CD4-positive, alpha-beta T cell (primary cell): ENCODE measurements around the gene CEP97. TPM values are rescaled to one million over a fixed set of nuclear protein-coding genes. Genes with fewer than 3 reads are reported as not detected.

ENCODE experiments used
- ATAC-seq: fragments of 200-7000 bp; cut with Tn5 transposase; one replicate; pipeline ENCODE4 v1.10.0; 2022; ENCODE audit warnings: mild to moderate bottlenecking; ENCODE audit not compliant: poor library complexity
- CTCF ChIA-PET: fragments of 350-600 bp; sonication (Branson Sonifier 250); formaldehyde crosslinking; loops from one replicate; lab custom pipeline; 2021; ENCODE audit warnings: antibody characterized with exemption, inconsistent platforms; lab: Charles Lee
- POLR2A ChIA-PET: fragments of 350-600 bp; sonication (Branson Sonifier 250); formaldehyde crosslinking; loops from one replicate; lab custom pipeline; 2021; ENCODE audit warnings: antibody characterized with exemption, inconsistent platforms; lab: Charles Lee
- DNase-seq, 14 experiments: peaks; one replicate each; pipeline ENCODE4 v3.0.0-alpha.2; 2013 to 2020; ENCODE audit warnings: mixed read lengths in 2 of 14
- H3K27ac ChIP-seq, 2 donors: one replicate each; pipeline versions ENCODE4 v1.5.1 to v1.7.0; 2013; ENCODE audit warnings: low read length in 2 of 2, low read depth in 1 of 2, mild to moderate bottlenecking in 1 of 2
- H3K27me3 ChIP-seq, 2 experiments: 1 replicate in 1 of 2; 2 replicates in 1 of 2; pipeline versions ENCODE4 v1.6.1 to v1.7.0; 2013; ENCODE audit warnings: low read length in 2 of 2, control low read depth in 1 of 2, mild to moderate bottlenecking in 1 of 2, moderate library complexity in 1 of 2; ENCODE audit not compliant: insufficient read depth in 2 of 2, control insufficient read depth in 1 of 2
- H3K36me3 ChIP-seq: one replicate; pipeline ENCODE4 v1.6.1; 2013; ENCODE audit warnings: low read length, control low read depth; ENCODE audit not compliant: insufficient read depth
- H3K4me1 ChIP-seq: one replicate; pipeline ENCODE4 v1.6.1; 2013; ENCODE audit warnings: low read length, control low read depth; ENCODE audit not compliant: insufficient read depth
- H3K4me3 ChIP-seq: one replicate; pipeline ENCODE4 v1.5.1; 2013; ENCODE audit warnings: mild to moderate bottlenecking, low read length, moderate library complexity
- H3K9me3 ChIP-seq, 2 experiments: 1 replicate in 1 of 2; 2 replicates in 1 of 2; pipeline versions ENCODE4 v1.6.1 to v1.7.0; 2013; ENCODE audit warnings: low read length in 2 of 2, mild to moderate bottlenecking in 2 of 2, control low read depth in 1 of 2, moderate library complexity in 1 of 2; ENCODE audit not compliant: control insufficient read depth in 1 of 2, insufficient read depth in 1 of 2
- H3K27ac Mint-ChIP-seq: one replicate; pipeline ENCODE4 v1.8.0; 2020; ENCODE audit warnings: mixed read lengths
- H3K27me3 Mint-ChIP-seq: one replicate; pipeline ENCODE4 v1.8.0; 2021; ENCODE audit warnings: mixed read lengths
- H3K36me3 Mint-ChIP-seq: one replicate; pipeline ENCODE4 v1.8.0; 2021; ENCODE audit warnings: low read depth, mixed read lengths
- H3K4me1 Mint-ChIP-seq: one replicate; pipeline ENCODE4 v1.8.0; 2021; ENCODE audit warnings: low read depth, mixed read lengths
- H3K4me3 Mint-ChIP-seq: one replicate; pipeline ENCODE4 v1.8.0; 2020; ENCODE audit warnings: mild to moderate bottlenecking, mixed read lengths
- H3K9me3 Mint-ChIP-seq: one replicate; pipeline ENCODE4 v1.8.0; 2020; ENCODE audit warnings: mixed read lengths
- intact Hi-C, 2 experiments: fragments of 100-400 bp; cut with DNase I in 1 of 2; cut with micrococcal nuclease in 1 of 2; formaldehyde crosslinking; loops; one replicate each; pipeline versions ENCODE4 v1.15.1 to v1.9.0; 2023 to 2025; cut with DNase I, micrococcal nuclease
- total RNA-seq, 174 experiments: library from RNA in 2 of 174; stranded (reverse) in 2 of 174; gene quantifications; one replicate each; pipeline ENCODE4 v1.2.3 and lab custom pipeline; 2021 to 2026
- TF ChIP-seq, protein P1 (sequence below): fragments of 200-600 bp; IDR thresholded peaks from one replicate; pipeline ENCODE4 v1.8.0; 2022; ENCODE audit warnings: antibody characterized with exemption, mild to moderate bottlenecking

The CEP97 gene
- total RNA-seq, 2 experiments from 2014 or later: 6.3 to 6.6 TPM

- H3K9me3 ChIP-seq: no peaks in the 10 kb centered on the region
- intact Hi-C loops: loop anchor here (5.0 kb wide), 2 partner anchors 35 to 40 kb away; partner anchors contain the start of gene NFKBIZ (in 1 of the 2)
- Mint-ChIP-seq H3K36me3 (peaks cover 54% of the 10 kb centered on the region), H3K9me3 (no peaks in the 10 kb centered on the region), H3K4me3 (no peak overlapping the region), H3K27ac (no peak overlapping the region), H3K4me1 (peaks cover 56% of the 10 kb centered on the region), H3K27me3 (no peaks in the 10 kb centered on the region)
- peaks cover 22% of the 10 kb centered on the region for H3K4me1 ChIP-seq
- no peak for ATAC-seq
- no peak for DNase-seq
- POLR2A ChIA-PET: interaction anchor here (1.3 kb wide), 1 partner anchor 418 kb away, joined by 4 read pairs; no protein-coding TSS in a partner anchor
- no peaks in the 10 kb centered on the region for H3K27me3 ChIP-seq
- H3K4me3 ChIP-seq: no peak overlapping the region
- no peak overlapping the region for H3K27ac ChIP-seq
- CTCF ChIA-PET: interaction anchor here (1.5 to 4.9 kb wide), 3 partner anchors 9 to 417 kb away, joined by 6 to 33 read pairs (median 7); no protein-coding TSS in a partner anchor
- peaks cover 6% of the 10 kb centered on the region for H3K36me3 ChIP-seq
- TF ChIP-seq, protein P1, sequence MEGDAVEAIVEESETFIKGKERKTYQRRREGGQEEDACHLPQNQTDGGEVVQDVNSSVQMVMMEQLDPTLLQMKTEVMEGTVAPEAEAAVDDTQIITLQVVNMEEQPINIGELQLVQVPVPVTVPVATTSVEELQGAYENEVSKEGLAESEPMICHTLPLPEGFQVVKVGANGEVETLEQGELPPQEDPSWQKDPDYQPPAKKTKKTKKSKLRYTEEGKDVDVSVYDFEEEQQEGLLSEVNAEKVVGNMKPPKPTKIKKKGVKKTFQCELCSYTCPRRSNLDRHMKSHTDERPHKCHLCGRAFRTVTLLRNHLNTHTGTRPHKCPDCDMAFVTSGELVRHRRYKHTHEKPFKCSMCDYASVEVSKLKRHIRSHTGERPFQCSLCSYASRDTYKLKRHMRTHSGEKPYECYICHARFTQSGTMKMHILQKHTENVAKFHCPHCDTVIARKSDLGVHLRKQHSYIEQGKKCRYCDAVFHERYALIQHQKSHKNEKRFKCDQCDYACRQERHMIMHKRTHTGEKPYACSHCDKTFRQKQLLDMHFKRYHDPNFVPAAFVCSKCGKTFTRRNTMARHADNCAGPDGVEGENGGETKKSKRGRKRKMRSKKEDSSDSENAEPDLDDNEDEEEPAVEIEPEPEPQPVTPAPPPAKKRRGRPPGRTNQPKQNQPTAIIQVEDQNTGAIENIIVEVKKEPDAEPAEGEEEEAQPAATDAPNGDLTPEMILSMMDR: no peak
Measured at GRCh38 chr3:101811875-101812274, 87.5 kb downstream of the CEP97 start.

DNA sequence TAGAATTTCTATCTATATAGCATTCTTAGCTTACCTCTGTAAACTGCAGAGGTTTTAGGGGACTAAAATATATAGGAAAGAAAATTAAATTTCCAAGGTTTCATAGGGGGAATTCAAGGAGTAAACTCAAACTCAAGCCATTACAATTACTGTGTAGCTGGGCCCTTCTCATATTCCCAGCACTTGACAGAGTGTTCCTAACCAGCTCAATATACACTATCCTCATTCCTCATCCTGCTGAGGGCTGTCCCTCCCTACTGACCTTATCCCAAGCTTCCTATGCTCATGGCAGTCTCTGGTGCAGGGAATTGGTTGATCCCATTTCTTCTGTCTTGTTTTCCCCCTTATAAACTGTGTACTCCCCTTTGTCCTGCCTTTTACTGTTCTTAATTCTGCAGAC is 88.5 kb downstream of the CEP97 start:
- Histone ChIP-seq H3K9me3 (no peaks in the 10 kb centered on the region), H3K27ac (no peak overlapping the region), H3K4me1 (peaks cover 22% of the 10 kb centered on the region), H3K36me3 (peaks cover 15% of the 10 kb centered on the region), H3K4me3 (no peak overlapping the region), H3K27me3 (no peaks in the 10 kb centered on the region)
- no peak for ATAC-seq
- Mint-ChIP-seq H3K27me3 (no peaks in the 10 kb centered on the region), H3K4me1 (peaks cover 56% of the 10 kb centered on the region), H3K4me3 (no peak overlapping the region), H3K9me3 (no peaks in the 10 kb centered on the region), H3K36me3 (peaks cover 57% of the 10 kb centered on the region), H3K27ac (no peak overlapping the region)
- intact Hi-C loops: loop anchor here (1.0 to 5.0 kb wide), 4 partner anchors 34 to 412 kb away; partner anchors contain the start of gene NFKBIZ (in 1 of the 2)
- ChIA-PET CTCF (interaction anchor here (1.5 to 4.9 kb wide), 3 partner anchors 10 to 416 kb away, joined by 6 to 33 read pairs (median 7); no protein-coding TSS in a partner anchor), POLR2A (interaction anchor here (0.7 to 1.3 kb wide), 2 partner anchors 37 to 417 kb away, joined by 3 to 4 read pairs; partner anchors contain the start of gene NFKBIZ)
- TF ChIP-seq, protein P1: no peak
- no peak for DNase-seq

DNA sequence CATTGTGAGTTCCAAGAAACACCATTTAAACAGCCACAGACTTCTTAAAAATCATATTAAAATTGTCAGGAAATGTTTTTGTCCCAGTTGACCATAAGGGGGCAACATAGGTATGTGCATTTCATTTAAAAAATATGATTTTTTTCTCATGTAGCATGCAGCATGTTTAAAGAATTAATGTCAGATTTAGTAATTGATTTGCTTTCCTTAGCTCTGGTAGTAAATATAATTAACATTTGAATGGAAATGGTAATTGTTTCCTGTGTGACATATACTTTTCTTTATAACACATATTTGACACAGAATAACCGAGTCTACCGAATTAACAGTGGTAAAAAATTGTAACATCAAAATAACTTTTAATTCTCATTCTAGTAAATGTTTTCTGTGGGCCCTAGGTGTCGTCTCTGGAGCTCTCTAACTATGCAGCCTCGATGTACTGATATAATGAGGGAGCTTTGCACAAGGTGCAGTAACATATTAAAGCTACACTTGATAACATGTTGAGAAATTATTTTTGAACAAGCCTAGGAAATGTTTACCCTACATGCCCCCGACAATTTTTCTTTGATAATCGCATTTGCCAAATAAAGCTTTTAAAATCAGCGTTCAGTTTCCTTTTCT is 89.5 kb downstream of the CEP97 start:
- Histone ChIP-seq H3K27ac (no peak overlapping the region), H3K36me3 (peaks cover 11% of the 10 kb centered on the region), H3K9me3 (no peaks in the 10 kb centered on the region), H3K4me1 (peaks cover 20% of the 10 kb centered on the region), H3K27me3 (no peaks in the 10 kb centered on the region), H3K4me3 (no peak overlapping the region)
- TF ChIP-seq, protein P1: peak; percentile 73
- intact Hi-C loops: loop anchor here (1.0 to 5.0 kb wide), 4 partner anchors 33 to 411 kb away; partner anchors contain the start of gene NFKBIZ (in 1 of the 2)
- Mint-ChIP-seq H3K4me1 (peaks cover 57% of the 10 kb centered on the region), H3K9me3 (no peaks in the 10 kb centered on the region), H3K27ac (peak overlapping the region; percentile 50), H3K27me3 (no peaks in the 10 kb centered on the region), H3K36me3 (peaks cover 57% of the 10 kb centered on the region), H3K4me3 (no peak overlapping the region)
- ChIA-PET CTCF (interaction anchor here (0.9 to 1.6 kb wide), 6 partner anchors 11 to 415 kb away, joined by 3 to 8 read pairs (median 6); partner anchors contain the start of gene NFKBIZ), POLR2A (interaction anchor here (0.6 to 1.9 kb wide), 7 partner anchors 14 to 415 kb away, joined by 3 to 18 read pairs (median 7); partner anchors contain the start of gene NFKBIZ)
- peak in 3 of 14 experiments; percentile 56 to 65 (median 64) for DNase-seq
- peak; percentile 43 for ATAC-seq
